ENCODE results near the gene CHSY1.
A peak's percentile ranks its signal among the peaks of the same experiment; 100 is the strongest.

CHSY1 gene

GRCh38 chr15:101190092-101190595 lies 61.7 kb downstream of the CHSY1 start:
- no peak for DNase-seq
- CTCF ChIA-PET: no interaction called here
- Mint-ChIP-seq H3K9me3 (no peaks in the 10 kb centered on the region), H3K36me3 (peaks cover 25% of the 10 kb centered on the region), H3K4me3 (no peak overlapping the region), H3K27me3 (no peaks in the 10 kb centered on the region), H3K27ac (peak overlapping the region; percentile 3), H3K4me1 (peaks cover 74% of the 10 kb centered on the region)

DNA sequence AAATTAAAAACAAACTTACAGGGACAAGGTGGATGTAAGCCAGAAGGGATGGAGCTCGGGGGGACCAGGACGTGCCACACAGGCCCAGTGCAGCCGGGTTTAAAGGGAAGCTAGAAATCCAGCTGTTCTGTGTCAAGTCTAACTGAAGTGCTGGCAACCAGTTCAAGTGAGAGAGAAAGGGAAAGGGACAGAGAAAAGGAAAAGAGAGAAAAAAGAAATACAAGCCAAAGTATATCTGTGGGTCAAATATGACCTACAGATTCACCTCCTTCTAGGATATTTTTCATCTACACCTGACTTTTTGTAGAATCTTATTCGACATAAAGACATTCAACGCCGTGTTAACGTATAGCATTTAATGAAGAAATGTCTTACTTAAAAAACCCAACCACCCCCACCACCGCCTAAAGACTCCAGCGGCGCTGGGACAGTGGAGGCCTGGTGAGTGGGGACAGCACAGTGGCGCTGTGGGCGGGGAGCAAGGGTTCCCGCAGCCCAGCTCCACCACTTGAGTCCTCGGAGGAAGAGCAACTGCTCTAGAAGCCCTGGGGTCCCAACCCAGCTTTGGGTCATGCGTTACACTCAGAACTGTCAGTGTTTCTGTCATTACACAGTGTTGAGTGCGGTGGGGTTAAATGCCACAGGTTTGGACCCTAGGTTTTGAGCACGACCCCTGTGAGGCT lies 62.3 kb downstream of the CHSY1 start:
- Mint-ChIP-seq H3K4me1 (peaks cover 71% of the 10 kb centered on the region), H3K27ac (no peak overlapping the region), H3K9me3 (no peaks in the 10 kb centered on the region), H3K4me3 (no peak overlapping the region), H3K27me3 (no peaks in the 10 kb centered on the region), H3K36me3 (peaks cover 26% of the 10 kb centered on the region)
- DNase-seq: no peak
- CTCF ChIA-PET: no interaction called here

DNA sequence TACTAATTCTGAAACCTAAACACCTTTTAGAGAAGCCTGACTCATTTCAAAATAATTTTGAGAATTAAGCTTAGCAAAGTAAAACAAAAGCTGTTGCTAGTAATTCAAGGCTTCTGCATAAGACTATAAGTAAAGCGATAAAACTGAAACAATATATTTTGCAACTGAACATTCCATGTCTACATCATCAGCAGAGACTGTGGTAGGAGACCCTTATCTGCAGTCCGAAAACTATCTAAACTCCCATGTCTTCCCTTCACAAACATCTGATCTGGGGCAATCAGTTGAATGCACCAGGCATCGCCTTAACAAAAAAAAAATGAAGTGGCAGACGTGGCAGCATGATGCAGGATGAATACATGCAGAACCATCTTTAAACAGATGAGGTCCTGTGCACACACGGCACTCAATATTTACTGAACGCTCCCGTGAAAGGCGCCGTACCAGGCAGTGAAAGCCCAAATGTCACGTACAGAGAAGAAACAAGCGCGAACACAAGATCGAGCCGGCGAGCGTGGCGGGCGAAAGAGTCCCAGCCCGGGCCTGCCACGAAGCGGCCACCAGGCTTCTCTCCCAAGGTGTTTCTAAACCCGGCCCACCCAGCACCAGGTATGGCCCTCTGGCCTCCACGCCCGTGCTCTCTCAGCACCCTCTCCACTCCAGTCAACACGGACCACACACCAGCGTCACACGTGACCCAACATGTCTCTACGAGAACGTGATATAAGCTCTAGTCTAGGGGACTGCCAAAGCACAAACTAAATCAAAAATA lies 63.0 kb downstream of the CHSY1 start:
- peak overlapping the region; percentile 6 for H3K27ac Mint-ChIP-seq
- CTCF ChIA-PET: interaction anchor here (0.9 kb wide), 1 partner anchor 62 kb away, joined by 3 read pairs; no protein-coding TSS in a partner anchor
- H3K9me3 Mint-ChIP-seq: no peaks in the 10 kb centered on the region
- no peaks in the 10 kb centered on the region for H3K27me3 Mint-ChIP-seq
- H3K4me1 Mint-ChIP-seq: peaks cover 64% of the 10 kb centered on the region
- no peak overlapping the region for H3K4me3 Mint-ChIP-seq
- H3K36me3 Mint-ChIP-seq: peaks cover 21% of the 10 kb centered on the region
- no peak for DNase-seq

GRCh38 chr15:101187820-101188636 lies 63.8 kb downstream of the CHSY1 start:
- no peaks in the 10 kb centered on the region for H3K9me3 Mint-ChIP-seq
- no peaks in the 10 kb centered on the region for H3K27me3 Mint-ChIP-seq
- no peak for DNase-seq
- H3K4me1 Mint-ChIP-seq: peaks cover 62% of the 10 kb centered on the region
- peak overlapping the region; percentile 49 for H3K27ac Mint-ChIP-seq
- peaks cover 23% of the 10 kb centered on the region for H3K36me3 Mint-ChIP-seq
- CTCF ChIA-PET: interaction anchor here (0.9 kb wide), 1 partner anchor 61 kb away, joined by 3 read pairs; no protein-coding TSS in a partner anchor
- no peak overlapping the region for H3K4me3 Mint-ChIP-seq

DNA sequence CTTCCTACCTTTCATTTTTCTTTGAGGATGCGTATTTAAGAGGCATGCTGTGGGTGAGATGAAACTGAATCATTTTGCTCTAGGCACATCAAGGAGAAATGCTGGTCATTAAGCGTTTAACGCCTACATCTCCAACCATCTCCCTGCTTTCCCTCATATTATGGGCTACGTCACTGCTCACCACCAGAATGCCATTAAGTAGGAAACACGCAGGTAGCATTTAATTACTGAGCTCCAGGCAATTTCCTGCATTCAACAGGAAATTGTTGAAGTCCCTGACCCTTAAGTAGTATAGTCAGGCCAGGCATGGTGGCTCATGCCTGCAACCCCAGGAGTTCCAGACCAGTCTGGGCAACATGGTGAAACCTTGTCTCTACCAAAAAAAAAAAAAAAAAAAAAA lies 66.1 kb downstream of the CHSY1 start:
- no peak for DNase-seq
- H3K27me3 Mint-ChIP-seq: no peaks in the 10 kb centered on the region
- CTCF ChIA-PET: no interaction called here
- peaks cover 65% of the 10 kb centered on the region for H3K4me1 Mint-ChIP-seq
- H3K27ac Mint-ChIP-seq: no peak overlapping the region
- no peak overlapping the region for H3K4me3 Mint-ChIP-seq
- H3K36me3 Mint-ChIP-seq: peaks cover 40% of the 10 kb centered on the region
- no peaks in the 10 kb centered on the region for H3K9me3 Mint-ChIP-seq

GRCh38 chr15:101185336-101185735 lies 66.5 kb downstream of the CHSY1 start:
- no peaks in the 10 kb centered on the region for H3K9me3 Mint-ChIP-seq
- H3K27ac Mint-ChIP-seq: no peak overlapping the region
- CTCF ChIA-PET: interaction anchor here (1.0 kb wide), 1 partner anchor 10 kb away, joined by 3 read pairs; no protein-coding TSS in a partner anchor
- no peak for DNase-seq
- no peaks in the 10 kb centered on the region for H3K27me3 Mint-ChIP-seq
- H3K4me1 Mint-ChIP-seq: peaks cover 66% of the 10 kb centered on the region
- no peak overlapping the region for H3K4me3 Mint-ChIP-seq
- peaks cover 45% of the 10 kb centered on the region for H3K36me3 Mint-ChIP-seq

DNA sequence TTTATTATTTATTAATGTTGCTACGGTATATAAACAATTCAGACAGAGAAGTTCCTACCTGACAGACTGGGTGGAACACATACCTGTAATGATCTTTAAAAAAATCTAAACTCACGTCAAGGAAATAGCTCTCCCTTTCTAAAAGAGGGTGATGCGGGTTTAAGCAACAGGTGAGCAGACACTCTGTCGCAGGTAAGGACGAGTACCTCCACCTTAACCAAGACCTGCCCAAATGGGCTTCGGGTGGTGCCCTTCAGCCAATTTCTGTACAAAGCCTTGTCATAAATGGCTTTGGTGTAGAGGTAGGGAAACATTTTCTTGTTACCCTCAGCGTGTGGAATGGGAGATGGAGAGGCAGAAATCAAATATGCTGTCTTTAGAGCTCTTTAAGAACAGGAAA lies 67.0 kb downstream of the CHSY1 start:
- Mint-ChIP-seq H3K9me3 (no peaks in the 10 kb centered on the region), H3K4me1 (peaks cover 68% of the 10 kb centered on the region), H3K36me3 (peaks cover 48% of the 10 kb centered on the region), H3K4me3 (no peak overlapping the region), H3K27ac (no peak overlapping the region), H3K27me3 (no peaks in the 10 kb centered on the region)
- no peak for DNase-seq
- CTCF ChIA-PET: interaction anchor here (1.0 kb wide), 1 partner anchor 10 kb away, joined by 3 read pairs; no protein-coding TSS in a partner anchor

GRCh38 chr15:101183931-101184305 lies 67.9 kb downstream of the CHSY1 start:
- Mint-ChIP-seq H3K27me3 (no peaks in the 10 kb centered on the region), H3K4me1 (peaks cover 65% of the 10 kb centered on the region), H3K4me3 (no peak overlapping the region), H3K9me3 (no peaks in the 10 kb centered on the region), H3K36me3 (peaks cover 47% of the 10 kb centered on the region), H3K27ac (no peak overlapping the region)
- no peak for DNase-seq
- CTCF ChIA-PET: interaction anchor here (1.0 kb wide), 1 partner anchor 73 kb away, joined by 4 read pairs; no protein-coding TSS in a partner anchor

DNA sequence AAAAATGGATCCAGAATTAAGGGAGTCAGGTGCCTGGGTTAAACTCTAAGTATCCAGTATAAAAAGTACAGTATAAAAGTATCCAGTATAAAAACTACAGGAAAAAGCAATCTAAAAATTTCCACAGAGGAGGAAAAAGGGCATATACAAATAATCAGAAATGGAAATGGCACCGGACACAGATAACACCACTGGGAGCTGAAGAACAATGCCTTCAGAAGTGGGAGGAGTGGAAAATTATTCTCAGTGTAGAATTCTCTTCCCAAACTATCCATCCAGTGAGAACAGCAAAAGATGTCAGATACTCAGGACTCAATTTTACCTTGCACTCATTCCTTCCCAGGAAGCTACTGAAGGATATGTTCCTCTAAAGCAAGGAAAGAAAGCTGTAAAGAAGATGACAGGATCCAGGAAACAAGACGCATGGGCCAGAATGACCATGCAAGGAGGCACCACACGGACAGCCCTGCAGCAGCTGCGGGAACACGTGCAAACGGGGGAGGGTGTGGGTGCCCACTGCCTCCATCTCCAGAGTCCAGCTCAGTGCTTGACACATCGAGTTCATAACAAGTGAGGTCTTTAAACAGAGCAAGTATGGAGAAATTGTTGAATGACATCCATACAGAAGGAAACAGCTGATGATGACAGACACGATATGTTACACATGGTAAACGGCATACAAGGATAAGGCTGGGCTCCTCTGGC lies 68.5 kb downstream of the CHSY1 start:
- peaks cover 53% of the 10 kb centered on the region for H3K36me3 Mint-ChIP-seq
- H3K9me3 Mint-ChIP-seq: no peaks in the 10 kb centered on the region
- CTCF ChIA-PET: interaction anchor here (1.0 kb wide), 1 partner anchor 73 kb away, joined by 4 read pairs; no protein-coding TSS in a partner anchor
- H3K4me1 Mint-ChIP-seq: peaks cover 63% of the 10 kb centered on the region
- no peak overlapping the region for H3K4me3 Mint-ChIP-seq
- H3K27me3 Mint-ChIP-seq: no peaks in the 10 kb centered on the region
- no peak overlapping the region for H3K27ac Mint-ChIP-seq
- no peak for DNase-seq

DNA sequence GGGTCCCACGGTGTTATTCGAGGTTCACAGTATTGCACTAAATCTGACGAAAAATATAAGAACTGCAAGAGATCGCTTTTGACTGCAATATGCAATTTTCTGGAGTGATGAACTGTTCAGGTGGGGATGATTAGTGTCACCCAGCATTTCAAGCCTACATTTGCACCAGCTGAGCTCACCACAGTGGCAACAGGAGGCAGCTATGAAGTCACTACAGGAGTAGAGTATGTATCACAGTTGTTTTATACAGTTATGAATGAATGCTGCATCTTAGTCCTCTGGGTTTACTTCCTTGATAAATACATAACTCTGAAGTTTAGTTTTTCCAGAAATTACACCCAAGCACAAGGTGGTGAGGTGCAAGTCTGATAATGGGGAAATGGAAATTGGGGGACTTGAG lies 69.6 kb downstream of the CHSY1 start:
- H3K36me3 Mint-ChIP-seq: peaks cover 64% of the 10 kb centered on the region
- CTCF ChIA-PET: interaction anchor here (1.1 to 1.5 kb wide), 2 partner anchors 12 to 13 kb away, joined by 3 to 6 read pairs; no protein-coding TSS in a partner anchor
- H3K4me3 Mint-ChIP-seq: no peak overlapping the region
- no peak for DNase-seq
- H3K9me3 Mint-ChIP-seq: no peaks in the 10 kb centered on the region
- H3K4me1 Mint-ChIP-seq: peaks cover 53% of the 10 kb centered on the region
- H3K27ac Mint-ChIP-seq: no peak overlapping the region
- H3K27me3 Mint-ChIP-seq: no peaks in the 10 kb centered on the region

- Mint-ChIP-seq H3K4me1 (peaks cover 59% of the 10 kb centered on the region), H3K36me3 (peaks cover 68% of the 10 kb centered on the region), H3K27me3 (no peaks in the 10 kb centered on the region), H3K9me3 (no peaks in the 10 kb centered on the region), H3K4me3 (no peak overlapping the region), H3K27ac (no peak overlapping the region)
- DNase-seq: no peak
- CTCF ChIA-PET: interaction anchor here (1.4 to 1.5 kb wide), 2 partner anchors 12 kb away, joined by 3 to 6 read pairs; no protein-coding TSS in a partner anchor
Measured at GRCh38 chr15:101181349-101181748, 70.5 kb downstream of the CHSY1 start.

DNA sequence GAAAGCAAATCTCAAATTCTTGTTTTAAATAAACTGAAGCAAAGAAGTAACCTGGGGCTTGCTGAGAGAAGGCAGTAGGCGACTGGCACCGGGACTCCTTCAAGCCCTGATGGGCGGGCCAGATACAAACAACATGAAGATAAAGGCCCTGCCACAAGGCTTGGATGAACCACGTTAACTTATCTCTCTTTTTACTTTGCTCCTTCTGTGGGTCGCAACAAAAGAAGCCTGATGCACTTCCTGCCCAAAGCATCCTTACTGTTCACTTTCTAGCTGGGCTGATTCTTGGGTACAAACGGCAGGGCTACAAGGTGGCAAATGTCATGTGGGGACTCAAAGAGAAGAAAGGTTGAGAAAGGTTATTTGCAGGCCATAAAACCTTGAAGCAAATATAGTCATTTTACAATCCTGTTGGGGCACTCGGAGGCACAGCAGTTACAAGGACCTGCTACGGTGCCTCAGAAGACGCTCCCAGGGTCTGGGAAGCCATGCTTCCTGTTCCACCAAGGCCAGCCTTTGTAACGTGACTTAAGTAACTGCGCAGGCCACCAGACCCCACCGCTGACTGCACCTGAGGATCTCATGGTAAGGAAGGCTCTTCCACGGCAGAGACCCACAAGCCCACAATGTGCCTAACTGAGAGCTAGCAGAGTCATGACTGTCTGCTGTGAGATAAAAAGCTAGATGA lies 71.1 kb downstream of the CHSY1 start:
- peaks cover 69% of the 10 kb centered on the region for H3K36me3 Mint-ChIP-seq
- DNase-seq: no peak
- H3K9me3 Mint-ChIP-seq: no peaks in the 10 kb centered on the region
- no peak overlapping the region for H3K4me3 Mint-ChIP-seq
- H3K27ac Mint-ChIP-seq: peak overlapping the region; percentile 84
- H3K4me1 Mint-ChIP-seq: peaks cover 63% of the 10 kb centered on the region
- CTCF ChIA-PET: interaction anchor here (1.4 to 1.5 kb wide), 2 partner anchors 12 kb away, joined by 3 to 6 read pairs; no protein-coding TSS in a partner anchor
- no peaks in the 10 kb centered on the region for H3K27me3 Mint-ChIP-seq
